ENCODE data around the gene FAM25A.
"Not testable (repeated sequence)": the region's sequence is repeated elsewhere in the genome, so short reads cannot be mapped to it uniquely, and the experiment has no call there.

The FAM25A gene

GRCh38 chr10:87020056-87020455 is at the start of gene FAM25A:
Gene FAM25A (plus strand): TSS chr10:87020294. CDS start chr10:87020325, 31 bp downstream.
- not testable (repeated sequence) for H3K4me3 ChIP-seq (ENCODE audit: low read length); DNase-seq (ENCODE audit: low read depth)

- no peak for TF ChIP-seq CTCF (conservative IDR thresholded peaks at IDR 0.05; ENCODE audit: low read length)
- H3K4me3 ChIP-seq (ENCODE audit: low read length) = peak overlapping the region; percentile 79
- no peak for DNase-seq (ENCODE audit: low read depth)
These were observed 49.2 kb upstream of the FAM25A start for GRCh38 chr10:86970982-86971231.

- peak; percentile 89 for DNase-seq (ENCODE audit: low read depth)
- TF ChIP-seq CTCF (conservative IDR thresholded peaks at IDR 0.05; ENCODE audit: low read length) = no peak; the same call in 1 of the 2 replicates
- peak overlapping the region; percentile 79 for H3K4me3 ChIP-seq (ENCODE audit: low read length)
These were observed 48.7 kb upstream of the FAM25A start for GRCh38 chr10:86971232-86971991.

- H3K4me3 ChIP-seq (ENCODE audit: low read length) = no peak overlapping the region
- no peak for TF ChIP-seq CTCF (conservative IDR thresholded peaks at IDR 0.05; ENCODE audit: low read length)
These were observed 47.3 kb upstream of the FAM25A start for GRCh38 chr10:86972613-86973380.

GRCh38 chr10:86974484-86974883 is 45.6 kb upstream of the FAM25A start:
- DNase-seq (ENCODE audit: low read depth) = no peak
- no peak for TF ChIP-seq CTCF (conservative IDR thresholded peaks at IDR 0.05; ENCODE audit: low read length)
- H3K4me3 ChIP-seq (ENCODE audit: low read length) = no peak overlapping the region

More at GRCh38 chr10:86972613-86973380, 47.3 kb upstream of the FAM25A start:
- no peak for DNase-seq (ENCODE audit: low read depth)

- TF ChIP-seq CTCF (conservative IDR thresholded peaks at IDR 0.05; ENCODE audit: low read length) = no peak
- no peak overlapping the region for H3K4me3 ChIP-seq (ENCODE audit: low read length)
- no peak for DNase-seq (ENCODE audit: low read depth)
These were observed 43.6 kb upstream of the FAM25A start for GRCh38 chr10:86976362-86977056.

GRCh38 chr10:86978457-86978856 is 41.6 kb upstream of the FAM25A start:
- H3K4me3 ChIP-seq (ENCODE audit: low read length); DNase-seq (ENCODE audit: low read depth): not testable (repeated sequence)

Data from AG10803 (cell line).